Measurements from ENCODE around the gene AIG1. TPM values are rescaled to one million over a fixed set of nuclear protein-coding genes. Genes with fewer than 3 reads are reported as not detected.

AIG1 gene
- total and polyA plus RNA-seq, 12 donors: 21.0 to 55.7 (median 47.2) TPM

GRCh38 chr6:143176090-143177021 is 115.7 kb downstream of the AIG1 start:
- H3K9me3 ChIP-seq (replicated peaks in 1 of 3): peaks cover 0 to 10% (median 0%) of the 10 kb centered on the region in 3 donors
- no peak for DNase-seq
- WGBS, 4 donors: 84 to 95% (median 94%) methylated on average over 12 of the region's 12 CpGs
- no peaks in the 10 kb centered on the region for H3K27me3 ChIP-seq
- intact Hi-C loops (cut with DNase I): no loop called here
- no peaks in the 10 kb centered on the region for H3K4me1 ChIP-seq (replicated peaks in 1 of 2)
- no peak overlapping the region for H3K27ac ChIP-seq
- no peak overlapping the region for H3K4me3 ChIP-seq
- H3K36me3 ChIP-seq (replicated peaks in 1 of 2): no peaks in the 10 kb centered on the region
- TF ChIP-seq POLR2A (IDR thresholded peaks at IDR 0.05) (no peak), CTCF (IDR thresholded peaks at IDR 0.05) (no peak)

GRCh38 chr6:143177706-143178105 is 117.0 kb downstream of the AIG1 start:
- no peak for DNase-seq
- Histone ChIP-seq H3K27ac (no peak overlapping the region), H3K27me3 (no peaks in the 10 kb centered on the region), H3K36me3 (replicated peaks in 1 of 2) (no peaks in the 10 kb centered on the region), H3K9me3 (replicated peaks in 1 of 3) (peaks cover 0 to 10% (median 0%) of the 10 kb centered on the region in 3 donors), H3K4me1 (replicated peaks in 1 of 2) (no peaks in the 10 kb centered on the region), H3K4me3 (no peak overlapping the region)
- WGBS, 4 donors: 93 to 100% (median 97%) methylated on average over 4 of the region's 4 CpGs; no CpG with 5 or more reads in 1 of the 4 donors
- no peak for TF ChIP-seq POLR2A (IDR thresholded peaks at IDR 0.05)
- no peak for TF ChIP-seq CTCF (IDR thresholded peaks at IDR 0.05)
- intact Hi-C loops (cut with DNase I): no loop called here

GRCh38 chr6:143179096-143179495 is 118.4 kb downstream of the AIG1 start:
- Histone ChIP-seq H3K4me1 (replicated peaks in 1 of 2) (no peaks in the 10 kb centered on the region), H3K27ac (no peak overlapping the region), H3K4me3 (no peak overlapping the region), H3K9me3 (replicated peaks in 1 of 3) (peaks cover 0 to 10% (median 0%) of the 10 kb centered on the region in 3 donors), H3K27me3 (no peaks in the 10 kb centered on the region), H3K36me3 (replicated peaks in 1 of 2) (no peaks in the 10 kb centered on the region)
- no peak for DNase-seq
- TF ChIP-seq CTCF (IDR thresholded peaks at IDR 0.05): no peak
- TF ChIP-seq POLR2A (IDR thresholded peaks at IDR 0.05): no peak
- intact Hi-C loops (cut with DNase I): no loop called here
- WGBS, 4 donors: 94 to 99% (median 96%) methylated on average over 3 of the region's 3 CpGs

- 76 to 83% (median 79%) methylated on average over 3 of the region's 3 CpGs for WGBS, 4 donors
- H3K36me3 ChIP-seq (replicated peaks in 1 of 2): no peaks in the 10 kb centered on the region
- H3K4me3 ChIP-seq: no peak overlapping the region
- no peaks in the 10 kb centered on the region for H3K27me3 ChIP-seq
- H3K27ac ChIP-seq: no peak overlapping the region
- intact Hi-C loops (cut with DNase I): no loop called here
- no peaks in the 10 kb centered on the region for H3K4me1 ChIP-seq (replicated peaks in 1 of 2)
- peaks cover 0 to 2% (median 0%) of the 10 kb centered on the region in 3 donors for H3K9me3 ChIP-seq (replicated peaks in 1 of 3)
- no peak for TF ChIP-seq POLR2A (IDR thresholded peaks at IDR 0.05)
- TF ChIP-seq CTCF (IDR thresholded peaks at IDR 0.05): no peak
- no peak for DNase-seq
These were observed 119.4 kb downstream of the AIG1 start for GRCh38 chr6:143179901-143180612.

Data from adrenal gland (tissue), 12 donors.